H9 (cell line): ENCODE data around the gene SYNE4. TPM values are rescaled to one million over a fixed set of nuclear protein-coding genes. Genes with fewer than 3 reads are reported as not detected.

ENCODE experiments used
- DNase-seq: peaks from one replicate; pipeline ENCODE4 v3.0.0-alpha.2; 2017
- H2AFZ ChIP-seq: one replicate; pipeline ENCODE4 v1.6.1; 2013; ENCODE audit warnings: mild to moderate bottlenecking, low read length, control low read depth, moderate library complexity
- H2AK5ac ChIP-seq: 2 replicates; pipeline ENCODE4 v1.6.1; 2013; ENCODE audit warnings: low read length, control low read depth, mixed read lengths; ENCODE audit not compliant: insufficient read length
- H2BK120ac ChIP-seq: one replicate; pipeline ENCODE4 v1.6.1; 2013; ENCODE audit warnings: low read depth, mild to moderate bottlenecking, low read length, control low read depth, inconsistent platforms; ENCODE audit not compliant: poor library complexity, severe bottlenecking
- H2BK12ac ChIP-seq: 2 replicates; pipeline ENCODE4 v1.6.1; 2013; ENCODE audit warnings: low read length, control low read depth, mixed read lengths, low read depth; ENCODE audit not compliant: insufficient read length
- H2BK15ac ChIP-seq: 2 replicates; pipeline ENCODE4 v1.6.1; 2013; ENCODE audit warnings: low read depth, low read length, control low read depth
- H2BK20ac ChIP-seq: one replicate; pipeline ENCODE4 v1.6.1; 2013; ENCODE audit warnings: low read depth, mild to moderate bottlenecking, low read length, control low read depth, inconsistent platforms; ENCODE audit not compliant: poor library complexity, severe bottlenecking
- H2BK5ac ChIP-seq: 2 replicates; pipeline ENCODE4 v1.6.1; 2013; ENCODE audit warnings: low read length, control low read depth, mixed read lengths; ENCODE audit not compliant: insufficient read length
- H3K14ac ChIP-seq: 2 replicates; pipeline ENCODE4 v1.6.1; 2013; ENCODE audit warnings: low read length, control low read depth; ENCODE audit not compliant: insufficient read depth
- H3K18ac ChIP-seq: 2 replicates; pipeline ENCODE4 v1.6.1; 2013; ENCODE audit warnings: low read depth, mild to moderate bottlenecking, mixed read lengths, low read length, control low read depth; ENCODE audit not compliant: insufficient read length
- H3K23ac ChIP-seq: 2 replicates; pipeline ENCODE4 v1.6.1; 2013; ENCODE audit warnings: low read length, control low read depth, mixed read lengths, low read depth; ENCODE audit not compliant: insufficient read length
- H3K23me2 ChIP-seq: 2 replicates; pipeline ENCODE4 v1.6.1; 2013; ENCODE audit warnings: low read depth, mild to moderate bottlenecking, mixed read lengths, low read length, control low read depth; ENCODE audit not compliant: insufficient read length, poor library complexity, severe bottlenecking
- H3K27ac ChIP-seq: 2 replicates; pipeline ENCODE4 v1.5.1; 2013; ENCODE audit warnings: low read length, control low read depth, mixed read lengths, low read depth; ENCODE audit not compliant: insufficient read length
- H3K27me3 ChIP-seq: 2 replicates; pipeline ENCODE4 v1.6.1; 2013; ENCODE audit warnings: low read length, control low read depth, inconsistent platforms; ENCODE audit not compliant: insufficient read depth
- H3K4ac ChIP-seq: 2 replicates; pipeline ENCODE4 v1.6.1; 2013; ENCODE audit warnings: low read depth, mild to moderate bottlenecking, control low read depth, inconsistent platforms, low read length, moderate library complexity
- H3K4me1 ChIP-seq: 2 replicates; pipeline ENCODE4 v1.6.1; 2013; ENCODE audit warnings: low read length, control low read depth, inconsistent platforms; ENCODE audit not compliant: insufficient read depth
- H3K4me2 ChIP-seq: 2 replicates; pipeline ENCODE4 v1.6.1; 2013; ENCODE audit warnings: low read length, control low read depth, mixed read lengths; ENCODE audit not compliant: insufficient read length, insufficient read depth
- H3K56ac ChIP-seq: 2 replicates; pipeline ENCODE4 v1.6.1; 2013; ENCODE audit warnings: low read depth, mild to moderate bottlenecking, mixed read lengths, low read length, control low read depth; ENCODE audit not compliant: insufficient read length
- H3K79me1 ChIP-seq: 2 replicates; pipeline ENCODE4 v1.6.1; 2013; ENCODE audit warnings: low read depth, mild to moderate bottlenecking, moderate library complexity, low read length, control low read depth, inconsistent platforms; ENCODE audit not compliant: insufficient read depth, poor library complexity, severe bottlenecking
- H3K79me2 ChIP-seq: 2 replicates; pipeline ENCODE4 v1.6.1; 2013; ENCODE audit warnings: low read length, control low read depth, inconsistent platforms; ENCODE audit not compliant: insufficient read depth
- H3K9ac ChIP-seq: 2 replicates; pipeline ENCODE4 v1.6.1; 2013; ENCODE audit warnings: low read length, control low read depth, mixed read lengths; ENCODE audit not compliant: insufficient read length; ENCODE audit errors: extremely low read depth
- H3K9me3 ChIP-seq: one replicate; pipeline ENCODE4 v1.6.1; 2013; ENCODE audit warnings: low read depth, low read length, inconsistent platforms; ENCODE audit not compliant: control insufficient read depth
- H3T11ph ChIP-seq: one replicate; pipeline ENCODE4 v1.6.1; 2013; ENCODE audit warnings: mild to moderate bottlenecking, low read length, control low read depth, inconsistent platforms
- H4K20me1 ChIP-seq: one replicate; pipeline ENCODE4 v1.6.1; 2013; ENCODE audit not compliant: control insufficient read depth, insufficient read length, insufficient read depth
- H4K5ac ChIP-seq: 2 replicates; pipeline ENCODE4 v1.6.1; 2013; ENCODE audit warnings: low read depth, mild to moderate bottlenecking, mixed read lengths, low read length, control low read depth; ENCODE audit not compliant: insufficient read length
- H4K8ac ChIP-seq: replicated peaks from 2 replicates; pipeline ENCODE4 v1.6.1; 2013; ENCODE audit warnings: low read length, control low read depth, mixed read lengths, low read depth; ENCODE audit not compliant: insufficient read length
- H4K91ac ChIP-seq: 2 replicates; pipeline ENCODE4 v1.6.1; 2013; ENCODE audit warnings: low read depth, mild to moderate bottlenecking, moderate library complexity, mixed read lengths, low read length, control low read depth; ENCODE audit not compliant: insufficient read length
- H3K27ac Mint-ChIP-seq, 3 experiments: 2 replicates in 2 of 3; 3 replicates in 1 of 3; pipeline ENCODE4 v1.8.0; 2020 to 2021; ENCODE audit warnings: mixed read lengths in 3 of 3, mild to moderate bottlenecking in 1 of 3, moderate library complexity in 1 of 3
- H3K27me3 Mint-ChIP-seq: 2 replicates; pipeline ENCODE4 v1.8.0; 2021; ENCODE audit warnings: low read depth, mild to moderate bottlenecking, moderate library complexity, mixed read lengths
- H3K36me3 Mint-ChIP-seq, 3 experiments: 2 replicates in 2 of 3; 3 replicates in 1 of 3; pipeline ENCODE4 v1.8.0; 2020 to 2021; ENCODE audit warnings: low read depth in 3 of 3, mixed read lengths in 3 of 3; ENCODE audit not compliant: insufficient read depth in 1 of 3
- H3K4me1 Mint-ChIP-seq, 2 experiments: 2 replicates each; pipeline ENCODE4 v1.8.0; 2020; ENCODE audit warnings: mixed read lengths in 2 of 2
- H3K4me3 Mint-ChIP-seq, 2 experiments: 2 replicates in 1 of 2; 3 replicates in 1 of 2; pipeline ENCODE4 v1.8.0; 2020 to 2021; ENCODE audit warnings: mild to moderate bottlenecking in 2 of 2, mixed read lengths in 2 of 2, moderate library complexity in 1 of 2
- H3K9me3 Mint-ChIP-seq, 2 experiments: 2 replicates in 1 of 2; 3 replicates in 1 of 2; pipeline ENCODE4 v1.8.0; 2020; ENCODE audit warnings: mild to moderate bottlenecking in 2 of 2, mixed read lengths in 2 of 2, moderate library complexity in 1 of 2
- WGBS: extraction: QIAGEN DNeasy Blood & Tissue Kit; methylation state at CpG from one replicate; pipeline ENCODE4 v1.1.7; 2013; ENCODE audit warnings: missing lambda C conversion rate, low lambda C conversion rate, mixed read lengths; ENCODE audit not compliant: insufficient read length; ENCODE audit errors: extremely low coverage; 5-methylcytosine and 5-hydroxymethylcytosine counted together
- total RNA-seq: library from RNA; stranded (reverse); gene quantifications from 2 replicates; pipeline ENCODE4 v1.2.1, GENCODE V29; 2021
- TF ChIP-seq, protein P1 (sequence below): fragments of 200-600 bp; sonication (generic); conservative IDR thresholded peaks from 3 replicates; pipeline ENCODE4 v1.8.0; 2021; ENCODE audit warnings: antibody characterized with exemption, mild to moderate bottlenecking

Gene SYNE4
- total RNA-seq, 1 experiment from 2014 or later = 19.2 TPM

DNA sequence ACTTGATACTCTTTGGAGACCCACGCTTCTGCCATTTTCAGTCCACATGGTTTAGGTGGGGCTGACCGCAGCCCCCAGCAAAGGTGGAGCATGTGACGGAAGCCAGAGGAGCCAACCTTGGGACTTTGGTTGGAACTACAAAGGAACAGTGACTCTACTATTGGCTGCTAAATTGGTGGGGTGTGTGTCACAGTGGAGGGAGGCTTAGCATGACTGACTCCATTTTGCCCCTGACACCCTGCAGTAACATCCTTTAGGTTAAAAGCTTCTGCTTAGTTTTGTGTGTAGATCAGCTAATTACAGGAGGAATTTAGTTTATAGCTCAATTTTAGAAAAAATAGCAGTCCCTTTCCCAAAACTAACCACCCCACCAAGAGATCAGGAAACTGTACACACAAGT is 7.0 kb downstream of the SYNE4 start:
- H2BK5ac ChIP-seq = no peak overlapping the region

More for the DNA sequence above, 7.0 kb downstream of the SYNE4 start:
- peaks cover 14 to 53% (median 38%) of the 10 kb centered on the region in 3 experiments; a peak in 6 of 7 replicates for H3K36me3 Mint-ChIP-seq
- no peak overlapping the region for H2AFZ ChIP-seq
- no peak overlapping the region for H2BK120ac ChIP-seq
- no peak overlapping the region for H3K18ac ChIP-seq
- H3K9me3 ChIP-seq = no peaks in the 10 kb centered on the region
- no peak overlapping the region for H2BK15ac ChIP-seq
- WGBS = no CpG with 5 or more reads among the region's 3 CpGs
- no peak overlapping the region for H3K27ac Mint-ChIP-seq
- H3K4ac ChIP-seq = no peak overlapping the region
- H3K27ac ChIP-seq = no peak overlapping the region
- no peak overlapping the region for H2BK12ac ChIP-seq
- no peaks in the 10 kb centered on the region for H3K9me3 Mint-ChIP-seq
- H3K56ac ChIP-seq = no peak overlapping the region
- TF ChIP-seq, protein P1, sequence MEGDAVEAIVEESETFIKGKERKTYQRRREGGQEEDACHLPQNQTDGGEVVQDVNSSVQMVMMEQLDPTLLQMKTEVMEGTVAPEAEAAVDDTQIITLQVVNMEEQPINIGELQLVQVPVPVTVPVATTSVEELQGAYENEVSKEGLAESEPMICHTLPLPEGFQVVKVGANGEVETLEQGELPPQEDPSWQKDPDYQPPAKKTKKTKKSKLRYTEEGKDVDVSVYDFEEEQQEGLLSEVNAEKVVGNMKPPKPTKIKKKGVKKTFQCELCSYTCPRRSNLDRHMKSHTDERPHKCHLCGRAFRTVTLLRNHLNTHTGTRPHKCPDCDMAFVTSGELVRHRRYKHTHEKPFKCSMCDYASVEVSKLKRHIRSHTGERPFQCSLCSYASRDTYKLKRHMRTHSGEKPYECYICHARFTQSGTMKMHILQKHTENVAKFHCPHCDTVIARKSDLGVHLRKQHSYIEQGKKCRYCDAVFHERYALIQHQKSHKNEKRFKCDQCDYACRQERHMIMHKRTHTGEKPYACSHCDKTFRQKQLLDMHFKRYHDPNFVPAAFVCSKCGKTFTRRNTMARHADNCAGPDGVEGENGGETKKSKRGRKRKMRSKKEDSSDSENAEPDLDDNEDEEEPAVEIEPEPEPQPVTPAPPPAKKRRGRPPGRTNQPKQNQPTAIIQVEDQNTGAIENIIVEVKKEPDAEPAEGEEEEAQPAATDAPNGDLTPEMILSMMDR = no peak
- no peaks in the 10 kb centered on the region for H4K20me1 ChIP-seq
- no peak overlapping the region for H4K91ac ChIP-seq
- H3K79me1 ChIP-seq = no peaks in the 10 kb centered on the region
- H3K14ac ChIP-seq = no peak overlapping the region
- no peaks in the 10 kb centered on the region for H3K23me2 ChIP-seq
- H2AK5ac ChIP-seq = no peak overlapping the region
- H3K4me1 ChIP-seq = no peaks in the 10 kb centered on the region
- H3K4me3 Mint-ChIP-seq = no peak overlapping the region
- no peak overlapping the region for H2BK20ac ChIP-seq
- H4K8ac ChIP-seq = no peak overlapping the region
- no peaks in the 10 kb centered on the region for H3K27me3 Mint-ChIP-seq
- H3K9ac ChIP-seq = no peak overlapping the region
- no peak for DNase-seq
- H3K79me2 ChIP-seq = no peaks in the 10 kb centered on the region
- no peak overlapping the region for H3T11ph ChIP-seq
- H4K5ac ChIP-seq = no peak overlapping the region
- no peaks in the 10 kb centered on the region for H3K27me3 ChIP-seq
- H3K4me1 Mint-ChIP-seq = peaks cover 1% of the 10 kb centered on the region in 2 experiments; a peak in 3 of 4 replicates
- H3K4me2 ChIP-seq = no peak overlapping the region
- H3K23ac ChIP-seq = no peak overlapping the region
